ENCODE results near the gene MCM5.

Gene MCM5

DNA sequence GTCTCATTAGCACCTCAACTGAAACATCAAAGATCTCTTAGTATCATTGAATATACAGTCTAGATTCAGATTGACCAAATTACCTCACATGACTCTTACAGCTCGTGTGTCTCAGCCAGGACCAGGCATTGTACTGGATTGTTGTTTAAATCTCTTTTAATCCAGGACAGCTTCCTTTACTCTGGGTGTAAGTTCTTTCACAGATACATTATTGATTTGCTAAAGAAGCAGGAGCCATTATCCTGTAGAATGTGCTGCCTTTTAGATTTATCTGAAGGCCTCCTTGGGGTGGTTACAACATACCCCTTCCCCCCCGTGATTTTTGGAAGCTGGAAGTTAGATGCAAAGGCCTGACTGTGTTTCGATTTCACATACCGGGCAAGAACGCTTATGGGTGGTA, 4.2 kb downstream of the MCM5 start:
- no peak for DNase-seq

DNA sequence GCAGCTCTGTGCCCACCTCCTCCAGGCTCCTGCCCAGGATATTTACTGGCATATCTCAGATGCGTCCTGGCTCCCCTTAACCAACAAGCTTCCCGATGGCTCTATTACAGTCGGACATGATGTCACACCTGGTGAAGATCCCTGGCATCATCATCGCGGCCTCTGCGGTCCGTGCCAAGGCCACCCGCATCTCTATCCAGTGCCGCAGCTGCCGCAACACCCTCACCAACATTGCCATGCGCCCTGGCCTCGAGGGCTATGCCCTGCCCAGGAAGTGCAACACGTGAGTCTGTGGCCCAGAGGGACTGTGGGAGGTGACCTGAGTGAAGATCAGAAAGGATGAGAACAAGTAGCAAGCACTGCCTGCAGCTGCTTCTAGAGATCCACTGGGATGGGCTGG, 6.5 kb downstream of the MCM5 start:
- no peak for DNase-seq

DNA sequence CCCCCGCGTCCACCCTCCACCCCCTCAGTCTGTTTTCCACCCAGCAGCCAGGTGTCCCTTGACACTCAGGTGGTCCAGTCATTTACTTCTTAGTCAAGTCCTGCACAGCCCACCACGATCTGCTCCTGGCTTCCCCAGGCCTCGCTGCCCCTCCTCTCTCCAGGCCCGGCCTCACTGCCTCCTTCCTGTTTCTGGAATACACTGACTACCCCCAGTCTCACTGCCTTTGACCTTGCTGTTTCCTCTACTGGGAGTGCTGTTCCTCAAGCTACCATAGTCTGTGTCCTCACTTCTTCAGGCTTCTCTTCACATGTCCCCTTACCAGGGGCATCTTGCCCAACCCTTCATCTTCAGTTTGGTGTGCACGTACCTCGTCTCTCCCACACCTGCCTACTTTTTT, 7.4 kb downstream of the MCM5 start:
- no peak for DNase-seq

GRCh38 chr22:35409783-35410662, 10.1 kb downstream of the MCM5 start:
- DNase-seq, result no peak

- DNase-seq, result no peak
Measured at GRCh38 chr22:35410663-35411034, 10.7 kb downstream of the MCM5 start.

- DNase-seq, result no peak
Measured at GRCh38 chr22:35411102-35411501, 11.2 kb downstream of the MCM5 start.

- DNase-seq, result no peak
Measured at GRCh38 chr22:35413624-35414023, 13.7 kb downstream of the MCM5 start.

DNA sequence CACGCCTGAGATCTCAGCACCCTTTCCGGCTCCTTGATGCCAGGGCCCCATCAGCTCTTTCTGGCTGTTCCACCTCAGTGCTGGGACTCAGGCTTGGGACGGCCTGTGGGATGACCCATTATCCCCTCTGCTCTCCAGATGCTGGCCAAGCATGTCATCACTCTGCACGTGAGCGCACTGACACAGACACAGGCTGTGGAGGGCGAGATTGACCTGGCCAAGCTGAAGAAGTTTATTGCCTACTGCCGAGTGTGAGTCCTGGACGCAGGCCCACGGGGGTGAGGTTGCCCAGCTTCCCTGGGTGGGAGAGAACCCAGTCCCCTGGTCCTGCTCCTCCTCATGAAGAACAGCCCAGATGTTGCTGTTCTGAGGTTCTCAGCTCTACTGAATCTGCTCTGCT, 17.7 kb downstream of the MCM5 start:
- DNase-seq, result no peak

DNA sequence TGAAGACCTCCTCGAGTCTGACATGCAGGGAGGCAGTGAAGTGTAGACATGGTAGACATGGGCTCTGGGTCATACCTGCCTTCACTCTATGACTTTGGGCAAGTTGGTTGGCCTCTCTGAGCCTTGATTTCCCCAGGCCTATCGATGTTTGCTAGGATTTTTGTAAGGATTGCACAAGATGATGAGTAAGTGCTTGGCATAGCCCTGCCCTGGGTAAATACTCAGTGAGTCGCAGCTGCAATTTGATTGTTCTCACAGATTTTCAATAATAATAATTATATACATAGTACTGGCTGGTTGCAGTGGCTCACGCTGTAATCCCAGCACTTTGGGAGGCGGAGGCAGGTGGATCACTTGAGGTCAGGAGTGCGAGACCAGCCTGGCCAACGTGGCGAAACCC, 18.1 kb downstream of the MCM5 start:
- DNase-seq, result no peak

GRCh38 chr22:35418731-35419130, 18.8 kb downstream of the MCM5 start:
- no peak for DNase-seq

DNA sequence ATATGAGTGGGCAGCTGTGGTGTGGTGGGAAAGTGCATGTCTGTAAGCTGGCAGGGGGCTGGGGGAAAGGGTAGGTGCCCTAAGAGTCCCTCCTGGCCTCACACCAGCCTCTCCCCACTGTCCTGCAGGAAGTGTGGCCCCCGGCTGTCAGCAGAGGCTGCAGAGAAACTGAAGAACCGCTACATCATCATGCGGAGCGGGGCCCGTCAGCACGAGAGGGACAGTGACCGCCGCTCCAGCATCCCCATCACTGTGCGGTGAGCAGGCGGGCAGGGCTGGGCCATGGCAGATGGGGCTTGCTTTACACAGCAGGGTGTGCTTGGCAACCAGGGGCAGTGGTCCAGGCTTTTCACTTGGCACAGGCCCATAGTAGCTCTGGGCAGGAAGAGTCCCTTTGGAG, 19.8 kb downstream of the MCM5 start:
- no peak for DNase-seq

GRCh38 chr22:35421121-35421520, 21.2 kb downstream of the MCM5 start:
- no peak for DNase-seq

DNA sequence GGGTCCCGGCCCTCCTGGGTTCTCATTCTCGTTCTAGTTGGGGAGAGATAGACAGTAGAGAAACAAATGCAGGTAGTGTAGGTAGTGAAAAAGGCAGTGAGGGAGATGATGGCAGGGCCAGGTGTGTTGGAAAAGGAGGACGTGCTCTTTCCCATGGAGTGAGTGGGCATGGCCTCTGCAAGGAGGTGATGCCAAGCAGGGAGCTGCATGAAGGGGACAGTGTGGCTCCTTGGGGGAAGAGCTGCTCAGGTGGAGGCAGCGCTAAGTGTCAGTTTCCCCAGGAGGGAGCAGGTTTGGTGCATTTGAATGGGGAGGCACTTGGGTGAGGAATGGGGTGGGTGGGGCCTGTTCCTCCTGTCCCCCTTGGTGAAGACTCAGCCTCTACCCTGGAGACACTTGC, 22.2 kb downstream of the MCM5 start:
- no peak for DNase-seq

GRCh38 chr22:35422936-35423335, 23.0 kb downstream of the MCM5 start:
- no peak for DNase-seq

DNA sequence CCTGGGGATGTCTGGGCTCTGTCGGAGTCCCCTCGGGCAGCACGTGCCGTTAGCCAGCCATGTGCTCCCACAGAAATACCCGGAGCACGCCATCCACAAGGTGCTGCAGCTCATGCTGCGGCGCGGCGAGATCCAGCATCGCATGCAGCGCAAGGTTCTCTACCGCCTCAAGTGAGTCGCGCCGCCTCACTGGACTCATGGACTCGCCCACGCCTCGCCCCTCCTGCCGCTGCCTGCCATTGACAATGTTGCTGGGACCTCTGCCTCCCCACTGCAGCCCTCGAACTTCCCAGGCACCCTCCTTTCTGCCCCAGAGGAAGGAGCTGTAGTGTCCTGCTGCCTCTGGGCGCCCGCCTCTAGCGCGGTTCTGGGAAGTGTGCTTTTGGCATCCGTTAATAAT, 24.1 kb downstream of the MCM5 start:
- no peak for DNase-seq

GRCh38 chr22:35424761-35425160, 24.8 kb downstream of the MCM5 start:
- no peak for DNase-seq

GRCh38 chr22:35425546-35425945, 25.6 kb downstream of the MCM5 start:
- no peak for DNase-seq

DNA sequence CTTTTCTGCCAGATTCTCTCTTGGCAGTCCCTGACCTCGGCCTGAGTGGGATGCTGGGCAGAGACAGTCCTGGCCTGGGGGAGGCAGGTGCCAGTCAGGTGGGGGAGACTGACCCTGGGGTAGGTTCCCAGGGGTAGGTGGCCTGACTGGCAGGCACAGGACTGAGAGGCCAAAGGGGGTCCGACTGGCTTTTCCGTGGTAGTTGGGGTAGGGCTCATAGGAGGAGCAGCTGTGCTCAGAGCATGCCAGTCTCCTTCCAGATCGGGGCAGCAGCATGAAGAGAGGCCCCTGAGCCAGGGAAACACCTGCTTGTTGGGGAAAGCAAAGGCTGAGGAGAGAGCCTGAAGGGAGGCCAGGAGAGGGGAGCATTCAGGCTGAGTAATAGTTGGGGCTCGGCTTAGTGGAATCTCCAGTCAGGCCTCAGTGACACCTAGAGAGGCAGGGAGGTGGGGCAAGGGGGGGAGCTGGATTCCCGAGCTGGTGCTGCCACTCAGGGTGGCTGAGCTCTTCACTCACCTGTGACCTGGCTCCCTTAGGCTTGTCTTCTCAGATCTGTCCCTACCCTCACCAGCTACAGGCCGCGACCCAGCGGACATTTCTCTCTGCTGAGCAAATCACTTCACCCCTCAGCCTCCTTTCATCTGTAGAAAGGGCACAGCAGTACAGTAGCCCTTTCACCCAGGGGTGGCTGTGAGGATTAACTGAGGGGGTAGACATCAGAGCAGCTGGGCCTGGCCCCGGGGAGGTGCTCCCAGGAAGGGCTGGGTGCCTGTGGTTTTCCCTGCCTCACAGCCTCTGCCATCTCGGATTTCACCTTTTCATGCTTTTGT, 26.2 kb downstream of the MCM5 start:
- DNase-seq, result peak; percentile 24

DNA sequence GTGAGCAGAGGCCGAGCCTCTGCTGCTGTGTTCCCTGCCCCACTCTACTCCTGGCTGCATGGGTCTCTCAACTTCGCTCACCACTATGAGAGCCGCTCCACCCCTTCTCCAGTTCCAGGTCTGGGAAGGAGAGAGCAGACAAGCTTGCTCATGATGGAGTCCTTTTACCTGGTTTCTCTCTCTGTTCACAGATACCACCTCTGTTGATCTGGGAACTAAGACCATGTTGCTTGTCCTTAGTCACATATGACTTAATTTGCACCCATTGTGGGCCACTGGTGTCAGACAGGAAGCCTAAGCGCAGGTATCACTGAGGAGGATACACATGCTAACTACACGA, 26.8 kb downstream of the MCM5 start:
- DNase-seq, result no peak

- DNase-seq, result peak; percentile 91
Measured at GRCh38 chr22:35430897-35431322, 31.0 kb downstream of the MCM5 start.

- no peak for DNase-seq
Measured at GRCh38 chr22:35431483-35432227, 31.7 kb downstream of the MCM5 start.

- no peak for DNase-seq
Measured at GRCh38 chr22:35432228-35432905, 32.4 kb downstream of the MCM5 start.

All from fibroblast of skin of scalp (primary cell).